Measurements from ENCODE around the gene SPEN. TPM values are rescaled to one million over a fixed set of nuclear protein-coding genes. Genes with fewer than 3 reads are reported as not detected.
"Not testable (repeated sequence)": the region's sequence is repeated elsewhere in the genome, so short reads cannot be mapped to it uniquely, and the experiment has no call there.

The SPEN gene
- polyA plus RNA-seq, 1 donor from 2014 or later, result 7.1 TPM

DNA sequence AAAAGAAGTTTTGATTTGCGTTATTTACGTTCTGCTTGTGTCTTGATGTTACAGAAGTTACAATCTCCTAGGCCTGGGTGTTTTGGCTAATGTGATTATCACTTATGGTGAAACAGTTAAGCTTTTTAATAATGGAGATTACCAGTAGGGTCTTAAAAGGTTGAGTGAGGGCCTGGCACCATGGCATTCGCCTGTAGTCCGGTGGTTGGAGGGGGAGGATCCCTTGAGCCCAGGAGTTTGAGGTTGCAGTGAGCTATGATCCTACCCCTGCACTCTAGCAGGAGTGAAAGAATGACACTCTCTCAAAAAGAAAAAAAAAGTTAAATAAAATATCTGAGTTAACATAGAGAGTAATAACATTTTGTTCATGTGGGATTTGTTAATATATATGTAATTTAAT is 8.8 kb upstream of the SPEN start:
- Histone ChIP-seq H3K4me2 (ENCODE audit: low read length) (no peak overlapping the region), H3K27ac (ENCODE audit: low read length) (no peak overlapping the region), H3K79me2 (replicated peaks; ENCODE audit: insufficient read depth, low read length) (peaks cover 2% of the 10 kb centered on the region), H3K4me3 (ENCODE audit: low read length) (no peak overlapping the region), H3K27me3 (ENCODE audit: insufficient read depth, low read depth, low read length) (no peaks in the 10 kb centered on the region), H4K20me1 (ENCODE audit: insufficient read depth) (no peaks in the 10 kb centered on the region), H3K9me2 (ENCODE audit: insufficient read depth, low read length) (no peaks in the 10 kb centered on the region), H3K36me3 (ENCODE audit: insufficient read depth, low read length) (no peaks in the 10 kb centered on the region), H3K9me3 (ENCODE audit: low read length) (no peaks in the 10 kb centered on the region), H3K9ac (ENCODE audit: low read length) (no peak overlapping the region), H3F3A (ENCODE audit: insufficient read depth, low read length, poor library complexity, severe bottlenecking) (no peaks in the 10 kb centered on the region), H2AFZ (ENCODE audit: low read depth, low read length) (no peak overlapping the region)
- TF ChIP-seq SMC3 (conservative IDR thresholded peaks at IDR 0.05; ENCODE audit: poor library complexity) (no peak), EZH2 (IDR thresholded peaks at IDR 0.05; ENCODE audit: borderline replicate concordance, insufficient read depth, low read length, poor library complexity, severe bottlenecking) (no peak), MXI1 (conservative IDR thresholded peaks at IDR 0.05; ENCODE audit: poor library complexity, severe bottlenecking) (no peak), POLR2AphosphoS5 (IDR thresholded peaks at IDR 0.05) (no peak), TAF1 (IDR thresholded peaks at IDR 0.05; ENCODE audit: low read depth) (no peak), RAD21 (conservative IDR thresholded peaks at IDR 0.05) (no peak), EP300 (conservative IDR thresholded peaks at IDR 0.05; ENCODE audit: poor library complexity, severe bottlenecking) (no peak)
- TF ChIP-seq, protein P1, sequence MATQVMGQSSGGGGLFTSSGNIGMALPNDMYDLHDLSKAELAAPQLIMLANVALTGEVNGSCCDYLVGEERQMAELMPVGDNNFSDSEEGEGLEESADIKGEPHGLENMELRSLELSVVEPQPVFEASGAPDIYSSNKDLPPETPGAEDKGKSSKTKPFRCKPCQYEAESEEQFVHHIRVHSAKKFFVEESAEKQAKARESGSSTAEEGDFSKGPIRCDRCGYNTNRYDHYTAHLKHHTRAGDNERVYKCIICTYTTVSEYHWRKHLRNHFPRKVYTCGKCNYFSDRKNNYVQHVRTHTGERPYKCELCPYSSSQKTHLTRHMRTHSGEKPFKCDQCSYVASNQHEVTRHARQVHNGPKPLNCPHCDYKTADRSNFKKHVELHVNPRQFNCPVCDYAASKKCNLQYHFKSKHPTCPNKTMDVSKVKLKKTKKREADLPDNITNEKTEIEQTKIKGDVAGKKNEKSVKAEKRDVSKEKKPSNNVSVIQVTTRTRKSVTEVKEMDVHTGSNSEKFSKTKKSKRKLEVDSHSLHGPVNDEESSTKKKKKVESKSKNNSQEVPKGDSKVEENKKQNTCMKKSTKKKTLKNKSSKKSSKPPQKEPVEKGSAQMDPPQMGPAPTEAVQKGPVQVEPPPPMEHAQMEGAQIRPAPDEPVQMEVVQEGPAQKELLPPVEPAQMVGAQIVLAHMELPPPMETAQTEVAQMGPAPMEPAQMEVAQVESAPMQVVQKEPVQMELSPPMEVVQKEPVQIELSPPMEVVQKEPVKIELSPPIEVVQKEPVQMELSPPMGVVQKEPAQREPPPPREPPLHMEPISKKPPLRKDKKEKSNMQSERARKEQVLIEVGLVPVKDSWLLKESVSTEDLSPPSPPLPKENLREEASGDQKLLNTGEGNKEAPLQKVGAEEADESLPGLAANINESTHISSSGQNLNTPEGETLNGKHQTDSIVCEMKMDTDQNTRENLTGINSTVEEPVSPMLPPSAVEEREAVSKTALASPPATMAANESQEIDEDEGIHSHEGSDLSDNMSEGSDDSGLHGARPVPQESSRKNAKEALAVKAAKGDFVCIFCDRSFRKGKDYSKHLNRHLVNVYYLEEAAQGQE (IDR thresholded peaks at IDR 0.05; ENCODE audit: borderline replicate concordance), result no peak
- TF ChIP-seq, protein P2, sequence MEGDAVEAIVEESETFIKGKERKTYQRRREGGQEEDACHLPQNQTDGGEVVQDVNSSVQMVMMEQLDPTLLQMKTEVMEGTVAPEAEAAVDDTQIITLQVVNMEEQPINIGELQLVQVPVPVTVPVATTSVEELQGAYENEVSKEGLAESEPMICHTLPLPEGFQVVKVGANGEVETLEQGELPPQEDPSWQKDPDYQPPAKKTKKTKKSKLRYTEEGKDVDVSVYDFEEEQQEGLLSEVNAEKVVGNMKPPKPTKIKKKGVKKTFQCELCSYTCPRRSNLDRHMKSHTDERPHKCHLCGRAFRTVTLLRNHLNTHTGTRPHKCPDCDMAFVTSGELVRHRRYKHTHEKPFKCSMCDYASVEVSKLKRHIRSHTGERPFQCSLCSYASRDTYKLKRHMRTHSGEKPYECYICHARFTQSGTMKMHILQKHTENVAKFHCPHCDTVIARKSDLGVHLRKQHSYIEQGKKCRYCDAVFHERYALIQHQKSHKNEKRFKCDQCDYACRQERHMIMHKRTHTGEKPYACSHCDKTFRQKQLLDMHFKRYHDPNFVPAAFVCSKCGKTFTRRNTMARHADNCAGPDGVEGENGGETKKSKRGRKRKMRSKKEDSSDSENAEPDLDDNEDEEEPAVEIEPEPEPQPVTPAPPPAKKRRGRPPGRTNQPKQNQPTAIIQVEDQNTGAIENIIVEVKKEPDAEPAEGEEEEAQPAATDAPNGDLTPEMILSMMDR (IDR thresholded peaks at IDR 0.05; ENCODE audit: poor library complexity, severe bottlenecking), result no peak

DNA sequence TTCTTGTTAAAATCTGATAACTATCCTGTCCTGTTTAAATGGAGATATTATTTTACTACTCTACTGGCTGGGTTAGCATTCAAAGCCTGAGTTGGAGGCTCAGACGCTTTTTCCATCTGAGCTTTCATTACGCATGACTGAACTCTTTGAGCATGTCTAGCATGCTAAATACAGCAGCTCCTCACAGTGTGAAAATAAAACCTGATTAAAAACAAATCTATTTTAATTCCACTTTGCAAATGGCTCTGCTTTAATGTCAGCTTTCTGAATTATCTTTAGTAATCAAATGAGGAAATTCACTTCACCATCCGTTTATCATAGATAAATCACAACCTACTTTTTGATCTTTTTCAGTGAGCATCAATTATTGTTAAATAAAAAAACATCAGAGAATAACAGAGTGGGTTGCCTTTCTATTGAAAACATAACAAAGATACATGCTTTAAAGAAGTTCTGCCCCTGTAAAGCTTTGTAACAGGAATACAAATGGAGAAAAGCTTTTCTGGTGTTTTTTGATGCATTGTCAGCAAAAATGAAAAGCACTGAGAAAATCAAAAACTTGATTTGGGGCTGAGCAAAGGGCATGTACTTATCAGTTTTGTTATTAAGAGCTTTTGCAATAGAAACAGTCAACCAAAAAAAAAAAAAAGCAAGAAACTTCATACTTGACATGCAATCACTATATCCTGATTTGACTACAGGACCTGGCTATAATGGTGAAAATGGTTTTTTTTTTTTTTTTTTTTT is 3.5 kb upstream of the SPEN start:
- H3K36me3 ChIP-seq (ENCODE audit: insufficient read depth, low read length), result no peaks in the 10 kb centered on the region
- H3K4me3 ChIP-seq (ENCODE audit: low read length), result peak overlapping the region; percentile 55
- H3K27ac ChIP-seq (ENCODE audit: low read length), result peak overlapping the region; percentile 52
- H3K9me2 ChIP-seq (ENCODE audit: insufficient read depth, low read length), result no peaks in the 10 kb centered on the region
- H2AFZ ChIP-seq (ENCODE audit: low read depth, low read length), result no peak overlapping the region
- H3K9ac ChIP-seq (ENCODE audit: low read length), result peak overlapping the region; percentile 32
- H3K27me3 ChIP-seq (ENCODE audit: insufficient read depth, low read depth, low read length), result no peaks in the 10 kb centered on the region
- H4K20me1 ChIP-seq (ENCODE audit: insufficient read depth), result no peaks in the 10 kb centered on the region
- H3K4me2 ChIP-seq (ENCODE audit: low read length), result peak overlapping the region; percentile 73
- H3K79me2 ChIP-seq (replicated peaks; ENCODE audit: insufficient read depth, low read length), result peaks cover 24% of the 10 kb centered on the region
- TF ChIP-seq, protein P2 (IDR thresholded peaks at IDR 0.05; ENCODE audit: poor library complexity, severe bottlenecking), result no peak
- TF ChIP-seq EP300 (conservative IDR thresholded peaks at IDR 0.05; ENCODE audit: poor library complexity, severe bottlenecking) (no peak), MXI1 (conservative IDR thresholded peaks at IDR 0.05; ENCODE audit: poor library complexity, severe bottlenecking) (no peak), TAF1 (IDR thresholded peaks at IDR 0.05; ENCODE audit: low read depth) (no peak), SMC3 (conservative IDR thresholded peaks at IDR 0.05; ENCODE audit: poor library complexity) (no peak), RAD21 (conservative IDR thresholded peaks at IDR 0.05) (no peak), POLR2AphosphoS5 (IDR thresholded peaks at IDR 0.05) (no peak)
- TF ChIP-seq, protein P1 (IDR thresholded peaks at IDR 0.05; ENCODE audit: borderline replicate concordance), result no peak
- H3F3A ChIP-seq (ENCODE audit: insufficient read depth, low read length, poor library complexity, severe bottlenecking), result peaks cover 8% of the 10 kb centered on the region
- H3K9me3 ChIP-seq (ENCODE audit: low read length), result no peaks in the 10 kb centered on the region

DNA sequence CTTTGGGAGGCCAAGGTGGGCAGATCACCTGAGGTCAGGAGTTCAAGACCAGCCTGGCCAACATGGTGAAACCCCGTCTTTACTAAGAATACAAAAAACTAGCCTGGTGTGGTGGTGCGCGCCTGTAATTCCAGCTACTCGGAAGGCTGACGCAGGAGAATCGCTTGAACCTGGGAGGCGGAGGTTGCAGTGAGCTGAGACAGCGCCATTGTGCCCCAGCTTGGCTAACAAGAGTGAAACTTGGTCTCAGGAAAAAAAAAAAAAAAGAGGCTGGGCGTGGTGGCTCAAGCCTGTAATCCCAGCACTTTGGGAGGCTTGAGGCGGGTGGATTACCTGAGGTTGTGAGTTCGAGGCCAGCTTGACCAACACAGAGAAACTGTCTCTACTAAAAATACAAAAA is 1.5 kb upstream of the SPEN start:
- Histone ChIP-seq H3K79me2 (replicated peaks; ENCODE audit: insufficient read depth, low read length) (peaks cover 34% of the 10 kb centered on the region), H3F3A (ENCODE audit: insufficient read depth, low read length, poor library complexity, severe bottlenecking) (peaks cover 13% of the 10 kb centered on the region)
- H3K4me2 ChIP-seq (ENCODE audit: low read length); H3K36me3 ChIP-seq (ENCODE audit: insufficient read depth, low read length); H2AFZ ChIP-seq (ENCODE audit: low read depth, low read length); H3K27me3 ChIP-seq (ENCODE audit: insufficient read depth, low read depth, low read length); H4K20me1 ChIP-seq (ENCODE audit: insufficient read depth); H3K9me2 ChIP-seq (ENCODE audit: insufficient read depth, low read length); H3K27ac ChIP-seq (ENCODE audit: low read length); H3K4me3 ChIP-seq (ENCODE audit: low read length); H3K9ac ChIP-seq (ENCODE audit: low read length); H3K9me3 ChIP-seq (ENCODE audit: low read length): not testable (repeated sequence)

Data from neural cell (in vitro differentiated cells).